HG02763 (cell line): ENCODE data around the gene PEPD.

Experiments
- ATAC-seq: cut with Tn5 transposase; IDR thresholded peaks from one replicate; pipeline ENCODE4 v1.9.1; 2021; ENCODE audit warnings: mild to moderate bottlenecking, moderate library complexity; ENCODE audit not compliant: unreplicated experiment

Gene PEPD

GRCh38 chr19:33429891-33430673, 91.5 kb downstream of the PEPD start:
- ATAC-seq: no peak

DNA sequence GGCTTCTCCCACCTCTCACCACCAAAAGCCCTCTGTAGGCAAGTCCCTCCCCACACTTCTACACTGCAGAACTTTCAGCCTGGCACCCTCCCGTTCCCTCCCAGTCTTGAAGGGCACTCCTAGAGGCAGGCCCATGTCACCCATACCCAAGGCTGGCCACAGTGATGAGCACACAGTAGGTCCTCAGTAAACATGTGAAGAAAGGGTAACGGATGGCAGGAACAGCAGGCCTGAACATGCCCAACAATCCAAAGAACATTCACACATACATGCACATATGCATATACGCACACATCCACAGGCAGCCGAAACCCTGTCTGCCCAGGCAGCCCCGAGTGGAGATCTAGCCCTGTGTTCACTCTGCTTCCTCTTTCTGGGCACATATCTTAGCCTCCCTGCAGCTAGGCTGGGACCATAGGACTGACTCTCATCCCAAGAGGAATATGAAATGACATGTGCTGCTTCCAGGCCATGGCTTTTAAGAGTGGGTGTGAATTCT, 92.9 kb downstream of the PEPD start:
- no peak for ATAC-seq

DNA sequence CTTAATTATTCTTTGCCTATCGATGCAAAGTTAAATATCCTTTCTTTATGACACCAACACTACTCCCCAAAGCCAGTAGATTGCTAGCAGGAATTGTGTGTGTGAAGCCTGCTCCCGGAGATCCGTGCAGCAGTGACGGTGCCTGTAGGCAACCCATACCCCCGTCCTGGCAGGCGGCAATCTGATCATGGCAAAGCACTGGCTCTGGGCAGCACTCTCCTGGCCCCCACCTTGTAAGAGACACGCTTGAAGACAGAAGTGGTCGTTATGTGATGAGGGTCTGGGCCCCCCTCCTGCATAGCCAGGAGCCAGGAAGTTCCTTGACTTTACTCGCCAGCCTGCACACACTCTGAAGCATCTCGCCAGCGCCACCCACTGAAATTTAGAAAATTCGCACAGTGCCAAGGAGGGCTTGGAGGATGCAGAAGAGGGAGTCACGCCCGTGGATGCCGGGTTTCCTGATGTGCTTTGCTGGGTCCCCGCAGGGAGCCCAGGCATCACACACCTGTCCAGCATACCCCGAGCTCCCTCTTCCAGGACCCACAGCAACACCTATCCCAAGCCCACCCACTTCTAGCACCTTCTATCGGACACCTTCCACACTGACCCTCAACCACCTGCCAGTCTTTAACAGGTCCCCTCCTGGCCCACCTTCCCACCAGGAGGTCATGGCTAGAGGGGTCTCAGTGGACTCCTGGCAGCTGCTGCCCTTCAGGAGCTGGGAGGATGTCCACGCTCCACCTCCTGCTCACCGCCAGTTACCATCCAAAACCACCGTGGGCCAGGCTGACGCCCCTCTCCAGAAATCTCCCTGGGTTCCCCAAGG, 93.6 kb downstream of the PEPD start:
- ATAC-seq: no peak

DNA sequence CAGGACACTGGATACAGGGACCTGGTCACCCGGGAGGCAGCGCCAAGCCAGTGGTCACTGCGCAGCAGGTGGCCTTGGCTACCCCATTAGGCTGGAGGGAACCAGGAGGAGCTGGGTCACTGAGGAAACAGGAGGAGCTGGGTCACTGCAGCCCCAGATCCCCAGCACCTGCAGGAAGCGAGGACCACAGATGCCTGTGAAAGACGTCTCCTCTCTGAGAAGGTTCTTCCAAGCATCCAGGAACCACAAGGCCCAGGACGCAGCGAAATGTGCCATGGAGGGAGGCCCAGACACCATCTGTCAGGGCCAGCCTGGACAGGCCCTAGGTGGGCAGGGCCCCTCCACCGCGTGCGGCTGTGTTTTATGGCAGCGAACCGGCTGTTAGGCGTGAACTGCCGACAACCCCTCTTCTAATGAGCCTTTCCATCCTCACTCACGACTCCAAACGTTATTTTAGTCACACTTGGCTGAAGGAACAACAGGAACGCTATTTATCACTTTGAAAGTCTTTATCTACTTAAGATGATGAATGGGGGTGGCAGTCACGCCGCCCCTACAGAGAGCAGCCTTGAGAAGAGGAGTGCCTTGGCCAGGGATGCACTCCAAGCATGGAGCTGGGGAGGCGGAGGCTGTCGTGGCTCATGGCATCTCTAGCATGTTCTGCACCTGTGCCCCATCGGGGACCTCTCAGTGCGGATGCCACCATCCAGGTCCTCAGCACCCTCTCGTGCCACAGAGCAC, 94.8 kb downstream of the PEPD start:
- no peak for ATAC-seq

- ATAC-seq: no peak
Observed at GRCh38 chr19:33424181-33424580, 97.4 kb downstream of the PEPD start.

- no peak for ATAC-seq
Observed at GRCh38 chr19:33422369-33423180, 99.0 kb downstream of the PEPD start.

DNA sequence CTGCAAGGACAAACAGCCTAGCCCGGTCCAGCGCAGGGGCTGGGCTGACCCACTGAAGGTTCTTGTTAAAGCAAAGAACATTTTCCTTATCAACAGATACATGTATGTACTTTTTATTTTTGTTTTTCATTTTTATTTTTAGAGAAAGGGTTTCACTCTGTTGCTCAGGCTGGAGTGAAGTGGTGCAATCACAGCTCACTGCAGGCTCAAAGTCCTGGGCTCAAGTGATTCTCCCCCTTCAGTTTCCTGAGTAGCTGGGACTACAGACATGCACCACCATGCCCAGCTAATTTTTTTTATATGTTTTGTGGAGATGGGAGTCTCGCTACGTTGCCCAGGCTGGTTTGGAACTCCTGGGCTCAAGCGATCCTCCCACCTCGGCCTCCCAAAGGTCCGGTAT, 100.2 kb downstream of the PEPD start:
- ATAC-seq: no peak

GRCh38 chr19:33420821-33421220, 100.8 kb downstream of the PEPD start:
- ATAC-seq: no peak

DNA sequence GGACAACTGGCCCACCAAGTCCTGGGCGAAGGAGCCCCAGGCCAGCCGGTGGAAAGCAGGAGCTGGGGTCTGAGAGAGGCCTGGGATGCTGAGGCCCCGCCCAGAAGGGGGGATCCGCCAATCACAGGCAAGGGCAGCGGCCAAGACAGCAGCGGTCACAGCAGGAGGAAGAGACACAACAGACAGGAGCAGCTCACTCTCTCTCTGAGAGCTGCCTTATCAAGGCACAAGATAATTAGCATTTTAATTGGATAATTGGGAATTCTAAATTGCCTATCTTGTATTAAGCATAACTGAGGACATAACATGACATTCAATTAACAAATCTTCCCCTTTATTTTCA, 101.8 kb downstream of the PEPD start:
- ATAC-seq: no peak

GRCh38 chr19:33418871-33419787, 102.5 kb downstream of the PEPD start:
- ATAC-seq: no peak

DNA sequence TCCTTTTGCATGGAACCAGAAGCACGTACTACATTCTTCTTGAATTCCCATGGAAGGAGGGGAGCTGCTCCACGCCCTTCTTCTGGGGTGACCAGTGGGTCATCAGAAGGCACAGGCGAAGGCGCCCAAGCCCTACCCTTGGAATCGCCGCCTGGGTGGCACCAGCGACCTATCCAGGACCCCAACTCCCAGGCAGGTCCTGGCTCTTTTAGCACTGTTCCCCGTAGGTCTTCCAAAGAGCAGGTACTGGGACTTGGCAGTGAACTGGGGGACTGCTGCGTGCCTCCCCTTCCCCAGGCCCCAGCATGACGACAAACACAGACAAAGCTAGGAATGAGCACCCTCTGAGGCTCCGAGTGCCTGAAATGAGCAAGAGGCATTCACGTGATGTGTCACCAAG, 103.1 kb downstream of the PEPD start:
- ATAC-seq: no peak

- ATAC-seq: no peak
Observed at GRCh38 chr19:33417751-33418150, 103.8 kb downstream of the PEPD start.

DNA sequence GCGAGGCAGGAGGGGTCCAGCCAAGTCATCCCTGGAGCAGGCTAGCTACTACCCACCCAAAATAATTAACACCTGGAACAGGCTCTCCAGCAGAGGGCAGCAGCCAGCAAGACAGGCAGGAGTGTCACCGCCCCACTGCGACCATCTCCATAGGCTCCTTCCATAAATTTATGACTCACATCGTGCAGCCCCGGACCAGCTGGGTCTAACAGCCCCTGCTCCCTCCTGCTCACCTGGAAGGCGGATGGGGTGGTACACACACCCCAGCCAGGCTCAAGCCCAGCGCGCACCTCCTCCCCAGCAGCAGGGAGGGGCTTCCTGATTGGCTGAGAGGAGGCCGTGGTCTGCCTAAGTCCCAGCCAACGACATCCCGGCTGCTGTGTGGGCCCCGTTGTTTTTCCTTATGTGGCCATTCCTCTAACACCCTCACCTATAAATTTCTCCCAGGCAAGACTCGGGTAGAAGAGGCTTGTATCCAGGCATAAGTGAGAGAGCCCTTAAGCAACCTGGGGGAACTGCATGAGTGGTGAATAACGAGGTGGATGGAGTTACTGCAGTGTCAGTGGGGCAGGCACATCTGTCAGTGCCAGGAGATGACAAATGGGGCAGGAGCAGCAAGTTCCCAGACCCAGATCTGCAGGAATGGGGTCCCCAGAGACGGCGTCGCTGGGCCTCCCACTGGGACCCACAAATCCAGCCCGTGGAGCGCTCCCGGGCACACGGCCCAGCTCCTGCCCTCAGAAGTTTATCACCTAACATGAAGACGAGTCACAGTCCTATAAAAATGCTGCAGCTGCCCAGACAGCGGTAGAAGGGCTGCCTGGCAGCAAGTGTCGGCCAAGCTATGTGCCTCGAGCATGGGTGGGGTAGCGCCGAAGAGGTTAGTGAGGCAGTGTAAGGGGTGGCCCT, 105.0 kb downstream of the PEPD start:
- ATAC-seq: no peak

GRCh38 chr19:33414667-33415605, 106.7 kb downstream of the PEPD start:
- ATAC-seq: no peak

GRCh38 chr19:33413868-33414666, 107.5 kb downstream of the PEPD start:
- ATAC-seq: no peak

DNA sequence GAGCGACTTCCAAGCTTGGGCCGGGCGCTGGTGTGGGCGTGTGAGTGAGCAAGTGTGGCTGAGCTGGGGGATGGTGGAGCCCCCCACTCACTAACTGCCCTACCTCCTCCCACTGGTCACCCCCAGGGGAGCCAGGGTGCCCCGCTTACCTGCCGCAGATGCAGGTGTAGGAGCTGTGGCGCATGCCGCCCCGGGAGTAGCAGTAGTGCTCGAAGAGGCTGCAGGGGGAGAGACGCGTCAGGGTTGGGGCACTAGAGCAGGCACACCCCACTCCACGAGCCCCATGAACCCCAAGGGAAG, 108.2 kb downstream of the PEPD start:
- no peak for ATAC-seq
